Neural progenitor cell (in vitro differentiated cells): ENCODE data around the gene WFIKKN1. TPM values are rescaled to one million over a fixed set of nuclear protein-coding genes. Genes with fewer than 3 reads are reported as not detected.

Experiments used
- DNase-seq: peaks from one replicate; pipeline ENCODE4 v3.0.0-alpha.2; 2016; ENCODE audit warnings: low spot score
- H2AFZ ChIP-seq: fragments of 200-600 bp; sonication (generic); replicated peaks from 2 replicates; pipeline ENCODE4 v1.6.1; 2016; ENCODE audit warnings: antibody characterized with exemption
- H3F3A ChIP-seq: fragments of 200-600 bp; sonication (generic); 2 replicates; pipeline ENCODE4 v1.6.1; 2016; ENCODE audit warnings: antibody characterized with exemption, low read depth
- H3K27ac ChIP-seq: fragments of 200-600 bp; sonication (generic); 2 replicates; pipeline ENCODE4 v1.5.1; 2016; ENCODE audit warnings: mild to moderate bottlenecking
- H3K27me3 ChIP-seq: fragments of 200-600 bp; sonication (generic); 2 replicates; pipeline ENCODE4 v1.6.1; 2016; ENCODE audit warnings: mild to moderate bottlenecking, moderate library complexity
- H3K36me3 ChIP-seq: fragments of 200-600 bp; sonication (generic); 2 replicates; pipeline ENCODE4 v1.5.1; 2016
- H3K4me1 ChIP-seq: fragments of 200-600 bp; sonication (generic); 2 replicates; pipeline ENCODE4 v1.6.1; 2016; ENCODE audit warnings: mixed run types
- H3K4me2 ChIP-seq: fragments of 200-600 bp; sonication (generic); 2 replicates; pipeline ENCODE4 v1.6.1; 2016
- H3K4me3 ChIP-seq: fragments of 200-600 bp; sonication (generic); 2 replicates; pipeline ENCODE4 v1.5.1; 2016
- H3K79me2 ChIP-seq: fragments of 200-600 bp; sonication (generic); 2 replicates; pipeline ENCODE4 v1.6.1; 2016; ENCODE audit warnings: low read depth
- H3K9ac ChIP-seq: fragments of 200-600 bp; sonication (generic); 2 replicates; pipeline ENCODE4 v1.6.1; 2016
- H3K9me3 ChIP-seq: fragments of 200-600 bp; sonication (generic); 2 replicates; pipeline ENCODE4 v1.5.1; 2016; ENCODE audit warnings: low read depth
- H4K20me1 ChIP-seq: fragments of 200-600 bp; sonication (generic); 2 replicates; pipeline ENCODE4 v1.6.1; 2016; ENCODE audit warnings: low read depth
- H3K27ac Mint-ChIP-seq: 3 replicates; pipeline ENCODE4 v1.8.0; 2021; ENCODE audit warnings: mixed read lengths
- H3K27me3 Mint-ChIP-seq: 2 replicates; pipeline ENCODE4 v1.8.0; 2022; ENCODE audit warnings: low read depth, mild to moderate bottlenecking, inconsistent platforms, moderate library complexity, mixed read lengths; ENCODE audit not compliant: insufficient read depth
- H3K36me3 Mint-ChIP-seq: 3 replicates; pipeline ENCODE4 v1.8.0; 2021; ENCODE audit warnings: mixed read lengths
- H3K4me1 Mint-ChIP-seq: 3 replicates; pipeline ENCODE4 v1.8.0; 2021; ENCODE audit warnings: mixed read lengths
- H3K4me3 Mint-ChIP-seq: 3 replicates; pipeline ENCODE4 v1.8.0; 2021; ENCODE audit warnings: mild to moderate bottlenecking, moderate library complexity, mixed read lengths
- H3K9me3 Mint-ChIP-seq: 3 replicates; pipeline ENCODE4 v1.8.0; 2020; ENCODE audit warnings: mixed read lengths
- EZH2 ChIP-seq: fragments of 200-600 bp; sonication (generic); IDR thresholded peaks from 2 replicates; pipeline ENCODE4 v1.6.1; 2017; ENCODE audit warnings: antibody characterized with exemption, mild to moderate bottlenecking, moderate library complexity
- EZH2phosphoT487 ChIP-seq: fragments of 200-600 bp; sonication (generic); IDR thresholded peaks from 2 replicates; pipeline ENCODE4 v1.6.1; 2017; ENCODE audit warnings: antibody characterized with exemption
- total RNA-seq: library from RNA; depleted of rRNA; stranded (reverse); fragments of >200 nt; gene quantifications from 2 replicates; pipeline ENCODE4 v1.2.3, GENCODE V29; 2015; ENCODE audit warnings: low replicate concordance
- TF ChIP-seq, protein P1 (sequence below): fragments of 200-600 bp; sonication (generic); IDR thresholded peaks from 2 replicates; pipeline ENCODE4 v1.5.1; 2017; ENCODE audit warnings: antibody characterized with exemption, mild to moderate bottlenecking

WFIKKN1 gene
- total RNA-seq, 1 donor from 2014 or later = 5.9 TPM

DNA sequence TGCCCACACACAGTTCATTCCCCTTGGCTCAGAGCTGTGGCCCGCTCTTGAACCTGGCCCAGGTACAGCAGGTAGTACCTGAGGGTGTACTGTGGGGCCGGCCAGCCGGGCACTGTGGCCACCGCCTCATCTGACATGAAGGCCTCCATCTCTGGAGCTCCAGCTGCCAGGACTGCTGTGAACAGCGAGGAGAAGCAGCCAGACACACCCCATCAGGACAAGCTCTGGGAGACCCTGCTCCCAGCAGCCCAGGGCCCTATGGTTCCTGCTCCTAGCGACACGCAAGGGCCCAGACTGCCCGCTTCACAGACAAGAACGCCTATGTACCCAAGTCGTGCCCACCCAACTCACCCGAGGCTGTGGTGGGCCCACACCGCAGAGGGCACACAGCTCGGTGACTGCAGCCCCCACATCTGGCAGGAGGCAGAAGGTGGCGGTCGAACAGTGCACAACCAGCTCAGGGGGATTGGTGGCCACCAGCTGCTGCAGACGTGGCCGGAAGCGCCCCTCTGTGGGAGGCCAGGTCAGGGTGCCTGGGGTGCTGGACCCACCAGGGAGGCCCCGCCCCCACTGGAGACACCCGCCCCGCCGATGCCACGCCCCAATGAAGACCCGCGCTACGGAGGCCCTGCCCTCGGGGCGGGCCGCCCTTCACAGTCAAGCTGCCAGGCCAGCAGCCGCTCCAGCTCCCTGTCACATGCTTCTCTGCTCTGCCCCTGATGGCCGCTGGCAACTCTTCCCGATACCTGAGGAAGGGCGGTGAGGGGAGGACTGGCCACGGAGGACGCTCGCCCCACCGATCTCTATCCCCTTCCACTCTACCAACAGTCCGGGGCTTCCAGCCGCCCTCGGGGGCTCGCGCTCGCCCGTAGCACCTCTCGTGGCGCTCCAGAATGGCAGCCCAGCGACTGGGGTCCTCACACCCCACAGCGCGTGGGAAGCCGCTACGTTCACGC, 48.4 kb downstream of the WFIKKN1 start:
- peak overlapping the region; percentile 65 for H2AFZ ChIP-seq
- peaks cover 2% of the 10 kb centered on the region for H3K36me3 ChIP-seq
- Mint-ChIP-seq H3K27me3 (peaks cover 10% of the 10 kb centered on the region), H3K9me3 (no peaks in the 10 kb centered on the region), H3K4me3 (peak overlapping the region; percentile 84), H3K36me3 (peaks cover 3% of the 10 kb centered on the region), H3K27ac (no peak overlapping the region), H3K4me1 (peaks cover 25% of the 10 kb centered on the region)
- H3K4me2 ChIP-seq = peak overlapping the region; percentile 71
- no peaks in the 10 kb centered on the region for H3K9me3 ChIP-seq
- peaks cover 46% of the 10 kb centered on the region for H4K20me1 ChIP-seq
- H3K27me3 ChIP-seq = peaks cover 17% of the 10 kb centered on the region
- H3K4me3 ChIP-seq = peak overlapping the region; percentile 47
- no peak overlapping the region for H3K9ac ChIP-seq
- peaks cover 62% of the 10 kb centered on the region for H3F3A ChIP-seq
- peaks cover 33% of the 10 kb centered on the region for H3K79me2 ChIP-seq
- DNase-seq = peak; percentile 86
- H3K4me1 ChIP-seq = peaks cover 21% of the 10 kb centered on the region
- TF ChIP-seq EZH2phosphoT487 (no peak), EZH2 (no peak)
- TF ChIP-seq, protein P1, sequence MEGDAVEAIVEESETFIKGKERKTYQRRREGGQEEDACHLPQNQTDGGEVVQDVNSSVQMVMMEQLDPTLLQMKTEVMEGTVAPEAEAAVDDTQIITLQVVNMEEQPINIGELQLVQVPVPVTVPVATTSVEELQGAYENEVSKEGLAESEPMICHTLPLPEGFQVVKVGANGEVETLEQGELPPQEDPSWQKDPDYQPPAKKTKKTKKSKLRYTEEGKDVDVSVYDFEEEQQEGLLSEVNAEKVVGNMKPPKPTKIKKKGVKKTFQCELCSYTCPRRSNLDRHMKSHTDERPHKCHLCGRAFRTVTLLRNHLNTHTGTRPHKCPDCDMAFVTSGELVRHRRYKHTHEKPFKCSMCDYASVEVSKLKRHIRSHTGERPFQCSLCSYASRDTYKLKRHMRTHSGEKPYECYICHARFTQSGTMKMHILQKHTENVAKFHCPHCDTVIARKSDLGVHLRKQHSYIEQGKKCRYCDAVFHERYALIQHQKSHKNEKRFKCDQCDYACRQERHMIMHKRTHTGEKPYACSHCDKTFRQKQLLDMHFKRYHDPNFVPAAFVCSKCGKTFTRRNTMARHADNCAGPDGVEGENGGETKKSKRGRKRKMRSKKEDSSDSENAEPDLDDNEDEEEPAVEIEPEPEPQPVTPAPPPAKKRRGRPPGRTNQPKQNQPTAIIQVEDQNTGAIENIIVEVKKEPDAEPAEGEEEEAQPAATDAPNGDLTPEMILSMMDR = no peak
- H3K27ac ChIP-seq = no peak overlapping the region

DNA sequence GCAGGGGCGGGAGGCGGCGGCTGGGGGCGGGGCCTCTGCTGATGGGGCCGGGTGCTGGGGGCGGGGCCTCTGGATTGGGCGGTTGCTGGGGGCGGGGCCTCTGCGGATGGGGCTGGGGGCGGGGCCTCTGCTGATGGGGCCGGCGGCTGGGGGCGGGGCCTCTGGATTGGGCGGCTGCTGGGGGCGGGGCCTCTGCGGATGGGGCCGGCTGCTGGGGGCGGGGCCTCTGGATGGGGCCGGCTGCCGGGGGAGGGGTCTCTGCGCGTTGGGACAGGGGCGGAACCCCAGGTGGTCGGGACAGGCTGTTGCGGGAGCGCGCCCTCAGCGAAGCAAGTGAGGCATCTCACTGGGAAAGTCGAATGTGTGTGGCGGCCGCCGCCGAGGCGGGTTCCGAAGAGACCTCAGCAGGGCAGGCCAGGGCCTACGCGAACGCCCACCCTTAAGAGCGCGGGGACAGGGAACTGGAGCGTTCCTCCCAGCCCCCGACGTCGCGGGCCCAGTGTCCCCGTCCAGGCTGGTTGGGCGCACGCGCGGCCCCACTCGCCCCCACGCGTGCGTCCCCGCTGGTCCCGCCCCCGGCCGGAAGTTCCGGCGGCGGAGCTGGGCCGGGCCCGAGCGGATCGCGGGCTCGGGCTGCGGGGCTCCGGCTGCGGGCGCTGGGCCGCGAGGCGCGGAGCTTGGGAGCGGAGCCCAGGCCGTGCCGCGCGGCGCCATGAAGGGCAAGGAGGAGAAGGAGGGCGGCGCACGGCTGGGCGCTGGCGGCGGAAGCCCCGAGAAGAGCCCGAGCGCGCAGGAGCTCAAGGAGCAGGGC, 49.2 kb downstream of the WFIKKN1 start, which contains the start of gene STUB1:
Gene STUB1, plus strand, starts transcription at position 597 of the 811 bp plus-strand sequence. Its CDS starts 116 bp downstream, at position 713.
- H3K4me1 Mint-ChIP-seq = peaks cover 25% of the 10 kb centered on the region
- peak within 1 kb of the TSS; percentile 75 for H3K9ac ChIP-seq
- H3K4me1 ChIP-seq = peaks cover 18% of the 10 kb centered on the region
- H3K9me3 Mint-ChIP-seq = no peaks in the 10 kb centered on the region
- DNase-seq = peak; percentile 97
- H4K20me1 ChIP-seq = peaks cover 37% of the 10 kb centered on the region
- peak within 1 kb of the TSS; percentile 77 for H2AFZ ChIP-seq
- H3K27ac Mint-ChIP-seq = no peak within 1 kb of the TSS
- no peak for TF ChIP-seq EZH2
- TF ChIP-seq, protein P1 = no peak
- TF ChIP-seq EZH2phosphoT487 = no peak
- peak within 1 kb of the TSS; percentile 85 for H3K4me3 Mint-ChIP-seq
- peaks cover 2% of the 10 kb centered on the region for H3K36me3 ChIP-seq
- H3F3A ChIP-seq = peaks cover 59% of the 10 kb centered on the region
- H3K4me3 ChIP-seq = peak within 1 kb of the TSS; percentile 94
- H3K9me3 ChIP-seq = no peaks in the 10 kb centered on the region
- H3K79me2 ChIP-seq = peaks cover 33% of the 10 kb centered on the region
- peaks cover 15% of the 10 kb centered on the region for H3K27me3 ChIP-seq
- H3K27me3 Mint-ChIP-seq = peaks cover 8% of the 10 kb centered on the region
- peak within 1 kb of the TSS; percentile 72 for H3K27ac ChIP-seq
- H3K4me2 ChIP-seq = peak within 1 kb of the TSS; percentile 100
- peaks cover 3% of the 10 kb centered on the region for H3K36me3 Mint-ChIP-seq

DNA sequence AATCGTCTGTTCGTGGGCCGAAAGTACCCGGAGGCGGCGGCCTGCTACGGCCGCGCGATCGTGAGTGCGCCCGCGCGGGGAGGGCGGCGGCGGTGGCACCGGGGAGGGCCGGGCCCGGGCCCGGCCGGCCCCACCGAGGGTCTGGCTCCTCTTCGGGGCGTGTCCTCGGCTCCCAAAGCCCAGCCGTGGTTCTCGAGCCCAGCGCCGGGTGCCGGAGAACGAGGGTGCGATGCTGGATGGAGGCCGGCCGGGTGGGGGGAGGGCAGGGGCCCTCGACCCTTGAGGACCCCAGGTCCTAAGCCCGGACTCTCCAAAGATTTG, 49.8 kb downstream of the WFIKKN1 start:
- Histone ChIP-seq H4K20me1 (peaks cover 34% of the 10 kb centered on the region), H3K4me1 (peaks cover 14% of the 10 kb centered on the region), H3K4me3 (peak overlapping the region; percentile 94), H3K4me2 (peak overlapping the region; percentile 100), H3K36me3 (peaks cover 2% of the 10 kb centered on the region), H2AFZ (no peak overlapping the region), H3K79me2 (peaks cover 33% of the 10 kb centered on the region), H3K27ac (peak overlapping the region; percentile 72), H3K27me3 (peaks cover 9% of the 10 kb centered on the region), H3F3A (peaks cover 59% of the 10 kb centered on the region), H3K9me3 (no peaks in the 10 kb centered on the region), H3K9ac (peak overlapping the region; percentile 75)
- peaks cover 8% of the 10 kb centered on the region for H3K27me3 Mint-ChIP-seq
- TF ChIP-seq EZH2 (no peak), EZH2phosphoT487 (no peak)
- TF ChIP-seq, protein P1 = no peak
- DNase-seq = no peak
- H3K4me1 Mint-ChIP-seq = peaks cover 25% of the 10 kb centered on the region
- no peaks in the 10 kb centered on the region for H3K9me3 Mint-ChIP-seq
- H3K27ac Mint-ChIP-seq = no peak overlapping the region
- peak overlapping the region; percentile 82 for H3K4me3 Mint-ChIP-seq
- H3K36me3 Mint-ChIP-seq = peaks cover 3% of the 10 kb centered on the region
